ENCODE results near the gene RPS6KA2.

Gene RPS6KA2

GRCh38 chr6:166580076-166581050, 46.7 kb downstream of the RPS6KA2 start:
- Histone ChIP-seq H3K9ac (ENCODE audit: insufficient read length) (no peak overlapping the region), H3K9me3 (ENCODE audit: low read depth, low read length) (no peaks in the 10 kb centered on the region), H3K36me3 (ENCODE audit: insufficient read depth, low read length) (no peaks in the 10 kb centered on the region), H3K4me3 (no peak overlapping the region), H3K27ac (no peak overlapping the region)
- no peak for DNase-seq (ENCODE audit: low read depth, low spot score)
- TF ChIP-seq EZH2 (IDR thresholded peaks at IDR 0.05) (no peak), FOXP2 (optimal IDR thresholded peaks at IDR 0.05; ENCODE audit: control extremely low read depth, extremely low read length, insufficient read depth) (no peak), POLR2AphosphoS5 (IDR thresholded peaks at IDR 0.05; ENCODE audit: borderline replicate concordance, low read depth, low read length) (no peak)

DNA sequence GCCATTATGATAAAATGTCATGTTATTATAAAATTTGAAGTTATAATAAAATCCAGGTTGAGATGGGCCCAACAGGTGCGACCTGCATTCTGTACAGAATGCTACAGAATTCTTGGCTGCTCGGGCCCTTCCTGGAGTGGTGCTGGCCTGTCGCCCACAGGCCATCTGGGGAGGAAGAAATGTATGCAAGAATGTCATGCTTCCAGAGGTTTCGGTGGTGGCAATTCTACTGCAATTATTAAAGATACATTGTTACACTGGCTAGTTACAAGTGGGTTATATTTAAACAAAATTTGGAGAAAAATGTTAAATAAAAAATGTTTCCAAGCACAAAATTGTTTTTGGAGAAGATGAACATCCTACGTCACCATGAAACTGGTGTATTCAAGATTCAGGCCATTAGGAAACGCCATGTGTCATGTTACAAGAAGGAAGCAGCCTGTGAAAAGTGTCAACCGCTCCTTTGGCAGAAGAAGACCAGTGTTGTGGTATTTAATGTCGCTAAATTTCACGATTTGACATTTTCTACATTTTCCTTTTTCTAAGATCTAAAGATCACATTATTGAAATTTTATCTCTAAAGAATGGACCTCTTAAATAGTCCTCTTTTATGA, 47.7 kb downstream of the RPS6KA2 start:
- no peak for TF ChIP-seq POLR2AphosphoS5 (IDR thresholded peaks at IDR 0.05; ENCODE audit: borderline replicate concordance, low read depth, low read length)
- no peak for TF ChIP-seq FOXP2 (optimal IDR thresholded peaks at IDR 0.05; ENCODE audit: control extremely low read depth, extremely low read length, insufficient read depth)
- TF ChIP-seq EZH2 (IDR thresholded peaks at IDR 0.05) = no peak
- H3K9me3 ChIP-seq (ENCODE audit: low read depth, low read length) = no peaks in the 10 kb centered on the region
- no peak overlapping the region for H3K27ac ChIP-seq
- DNase-seq (ENCODE audit: low read depth, low spot score) = no peak
- no peaks in the 10 kb centered on the region for H3K36me3 ChIP-seq (ENCODE audit: insufficient read depth, low read length)
- H3K4me3 ChIP-seq = no peak overlapping the region
- no peak overlapping the region for H3K9ac ChIP-seq (ENCODE audit: insufficient read length)

DNA sequence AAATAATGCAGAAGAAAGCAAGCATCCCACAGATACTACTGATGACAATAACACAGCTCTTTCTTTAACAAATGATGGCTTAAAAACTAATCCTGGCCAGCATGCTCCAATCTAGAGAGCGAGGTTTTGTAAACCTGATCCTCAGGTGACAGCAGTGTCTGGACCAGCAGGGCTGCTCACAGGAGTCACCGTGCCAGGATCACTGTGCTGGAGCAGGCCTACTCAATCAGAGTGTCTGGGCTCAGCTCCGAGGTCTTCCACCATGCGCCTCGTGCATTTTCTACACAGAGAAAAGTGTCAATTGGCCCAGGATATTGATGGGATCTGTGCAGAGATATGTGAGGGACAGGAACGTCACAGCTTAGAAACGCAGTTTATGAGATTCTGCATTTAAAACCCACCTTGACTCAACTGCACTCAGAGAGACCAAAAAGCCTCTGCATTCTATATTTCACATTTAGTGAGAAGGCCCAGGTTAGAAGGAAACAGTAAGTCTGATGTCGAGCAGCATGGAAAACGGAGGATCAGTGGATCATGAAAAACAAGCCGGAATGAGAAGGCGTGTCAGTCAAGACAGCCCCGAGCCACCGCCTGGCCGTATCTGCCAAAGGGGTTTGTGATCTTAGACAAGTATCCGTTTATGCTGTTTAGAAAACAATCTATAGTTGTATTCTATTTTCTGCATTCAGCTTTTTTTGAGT, 48.4 kb downstream of the RPS6KA2 start:
- Histone ChIP-seq H3K27ac (no peak overlapping the region), H3K36me3 (ENCODE audit: insufficient read depth, low read length) (no peaks in the 10 kb centered on the region), H3K9ac (ENCODE audit: insufficient read length) (no peak overlapping the region), H3K9me3 (ENCODE audit: low read depth, low read length) (no peaks in the 10 kb centered on the region), H3K4me3 (no peak overlapping the region)
- DNase-seq (ENCODE audit: low read depth, low spot score) = no peak
- no peak for TF ChIP-seq FOXP2 (optimal IDR thresholded peaks at IDR 0.05; ENCODE audit: control extremely low read depth, extremely low read length, insufficient read depth)
- TF ChIP-seq EZH2 (IDR thresholded peaks at IDR 0.05) = no peak
- no peak for TF ChIP-seq POLR2AphosphoS5 (IDR thresholded peaks at IDR 0.05; ENCODE audit: borderline replicate concordance, low read depth, low read length)

GRCh38 chr6:166575205-166575604, 51.8 kb downstream of the RPS6KA2 start:
- TF ChIP-seq FOXP2 (optimal IDR thresholded peaks at IDR 0.05; ENCODE audit: control extremely low read depth, extremely low read length, insufficient read depth) (no peak), EZH2 (IDR thresholded peaks at IDR 0.05) (no peak), POLR2AphosphoS5 (IDR thresholded peaks at IDR 0.05; ENCODE audit: borderline replicate concordance, low read depth, low read length) (no peak)
- H3K4me3 ChIP-seq = no peak overlapping the region
- H3K36me3 ChIP-seq (ENCODE audit: insufficient read depth, low read length) = no peaks in the 10 kb centered on the region
- no peak overlapping the region for H3K27ac ChIP-seq
- no peaks in the 10 kb centered on the region for H3K9me3 ChIP-seq (ENCODE audit: low read depth, low read length)
- no peak for DNase-seq (ENCODE audit: low read depth, low spot score)
- H3K9ac ChIP-seq (ENCODE audit: insufficient read length) = no peak overlapping the region

DNA sequence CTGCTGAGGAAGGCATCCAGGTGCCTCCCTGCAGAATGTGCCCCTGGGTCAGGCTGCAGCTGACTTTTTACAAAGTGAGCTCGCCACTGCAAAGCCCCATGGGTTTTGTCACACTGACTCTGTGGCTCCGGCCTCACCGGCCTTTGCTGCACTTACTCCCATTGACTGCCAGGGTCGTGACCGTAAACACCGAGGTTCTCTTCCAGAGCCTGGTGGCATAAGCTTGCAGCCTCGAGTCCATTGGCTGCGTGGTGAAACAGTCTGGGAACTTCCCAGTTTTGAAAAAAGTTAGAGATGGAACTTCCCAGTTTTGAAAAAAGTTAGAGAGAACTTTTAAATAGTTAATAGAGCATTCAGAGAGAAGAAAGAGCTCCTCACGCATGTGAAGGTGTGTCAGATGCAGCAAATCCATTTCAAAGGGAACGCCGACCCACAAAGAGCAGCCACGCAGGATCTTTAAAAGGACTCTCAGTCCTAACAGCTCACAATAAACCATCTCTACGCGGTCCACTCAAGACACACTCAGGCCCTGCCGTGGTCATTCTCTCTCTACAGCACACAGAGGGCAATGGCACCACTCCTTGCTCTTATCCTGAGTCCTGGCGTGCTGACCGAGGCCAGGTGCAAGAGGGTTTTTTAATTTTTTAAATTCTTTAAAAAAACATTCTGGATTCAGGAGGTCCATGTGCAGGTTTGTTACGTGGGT, 53.4 kb downstream of the RPS6KA2 start:
- Histone ChIP-seq H3K9ac (ENCODE audit: insufficient read length) (no peak overlapping the region), H3K27ac (no peak overlapping the region), H3K4me3 (no peak overlapping the region), H3K36me3 (ENCODE audit: insufficient read depth, low read length) (no peaks in the 10 kb centered on the region), H3K9me3 (ENCODE audit: low read depth, low read length) (no peaks in the 10 kb centered on the region)
- no peak for TF ChIP-seq EZH2 (IDR thresholded peaks at IDR 0.05)
- no peak for TF ChIP-seq POLR2AphosphoS5 (IDR thresholded peaks at IDR 0.05; ENCODE audit: borderline replicate concordance, low read depth, low read length)
- TF ChIP-seq FOXP2 (optimal IDR thresholded peaks at IDR 0.05; ENCODE audit: control extremely low read depth, extremely low read length, insufficient read depth) = no peak
- DNase-seq (ENCODE audit: low read depth, low spot score) = no peak

DNA sequence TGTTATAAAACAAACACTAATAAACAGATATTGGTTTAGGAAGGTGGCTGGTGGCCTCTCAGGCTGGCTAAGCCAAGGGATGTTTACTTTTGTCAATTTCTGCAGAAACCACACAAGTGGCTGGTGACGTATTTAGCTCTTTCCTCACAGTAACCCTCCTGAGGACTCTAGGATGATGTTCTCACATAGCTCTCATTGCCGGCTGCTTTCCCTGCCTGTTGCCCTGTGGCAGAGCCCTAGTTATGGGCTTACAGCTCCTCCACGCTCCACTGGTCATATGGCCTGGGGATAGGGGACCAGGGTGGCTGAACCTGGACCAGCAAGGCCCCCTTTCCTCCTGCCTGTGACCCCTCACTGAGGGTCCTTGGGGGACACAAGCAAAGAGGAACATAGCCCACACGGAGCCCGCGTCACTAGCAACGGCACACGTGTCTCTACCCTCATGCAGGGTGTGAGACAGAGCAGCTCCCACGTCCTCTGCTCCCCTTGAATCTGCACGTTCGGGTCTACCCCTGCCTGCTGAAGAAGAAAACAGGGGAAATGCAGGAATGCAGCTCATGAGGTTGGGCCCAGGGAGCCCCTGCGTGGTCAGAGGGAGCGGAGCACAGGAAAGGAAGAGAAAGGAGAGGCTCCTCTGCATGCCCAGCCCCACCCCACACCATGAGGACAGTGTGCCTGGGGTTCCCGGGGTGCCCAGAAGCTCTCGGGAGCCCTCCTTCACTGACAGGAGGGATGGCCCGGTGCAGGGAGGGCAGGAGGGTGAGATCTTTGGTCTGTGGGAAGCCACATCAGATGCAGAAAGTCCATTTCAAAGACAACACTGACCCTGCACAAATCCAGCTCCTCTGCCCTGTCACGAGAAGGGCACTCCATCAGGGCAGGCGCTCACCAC, 54.4 kb downstream of the RPS6KA2 start:
- TF ChIP-seq POLR2AphosphoS5 (IDR thresholded peaks at IDR 0.05; ENCODE audit: borderline replicate concordance, low read depth, low read length) = no peak
- no peak overlapping the region for H3K9ac ChIP-seq (ENCODE audit: insufficient read length)
- H3K4me3 ChIP-seq = no peak overlapping the region
- H3K36me3 ChIP-seq (ENCODE audit: insufficient read depth, low read length) = no peaks in the 10 kb centered on the region
- no peaks in the 10 kb centered on the region for H3K9me3 ChIP-seq (ENCODE audit: low read depth, low read length)
- DNase-seq (ENCODE audit: low read depth, low spot score) = no peak
- H3K27ac ChIP-seq = no peak overlapping the region

GRCh38 chr6:166570929-166571713, 55.9 kb downstream of the RPS6KA2 start:
- Histone ChIP-seq H3K27ac (no peak overlapping the region), H3K9ac (ENCODE audit: insufficient read length) (no peak overlapping the region), H3K9me3 (ENCODE audit: low read depth, low read length) (no peaks in the 10 kb centered on the region), H3K36me3 (ENCODE audit: insufficient read depth, low read length) (no peaks in the 10 kb centered on the region), H3K4me3 (no peak overlapping the region)
- DNase-seq (ENCODE audit: low read depth, low spot score) = no peak
- no peak for TF ChIP-seq POLR2AphosphoS5 (IDR thresholded peaks at IDR 0.05; ENCODE audit: borderline replicate concordance, low read depth, low read length)
- TF ChIP-seq EZH2 (IDR thresholded peaks at IDR 0.05) = no peak
- TF ChIP-seq FOXP2 (optimal IDR thresholded peaks at IDR 0.05; ENCODE audit: control extremely low read depth, extremely low read length, insufficient read depth) = no peak

Measured in SK-N-MC (cell line).